Sigmoid colon (tissue), 7 donors: Measurements from ENCODE around the gene JKAMP. TPM values are rescaled to one million over a fixed set of nuclear protein-coding genes. Genes with fewer than 3 reads are reported as not detected.
"Not testable (repeated sequence)": the region's sequence is repeated elsewhere in the genome, so short reads cannot be mapped to it uniquely, and the experiment has no call there.

Experiments
- DNase-seq: peaks from one replicate; pipeline ENCODE4 v3.0.0-alpha.2; 2019
- H3K27ac ChIP-seq, 4 donors: fragments of 200-600 bp; sonication (generic); one replicate each; pipeline ENCODE4 v1.5.1; 2016 to 2019; ENCODE audit warnings: mild to moderate bottlenecking in 1 of 4
- H3K27me3 ChIP-seq, 3 donors: fragments of 200-600 bp; sonication (generic); one replicate each; pipeline ENCODE4 v1.5.1; 2019; ENCODE audit warnings: mild to moderate bottlenecking in 1 of 3
- H3K36me3 ChIP-seq, 4 donors: fragments of 200-600 bp; sonication (generic); one replicate each; pipeline ENCODE4 v1.5.1; 2016 to 2019
- H3K4me1 ChIP-seq, 4 donors: fragments of 200-600 bp; sonication (generic); one replicate each; pipeline ENCODE4 v1.5.1; 2017 to 2019
- H3K4me3 ChIP-seq, 4 donors: fragments of 200-600 bp; sonication (generic); one replicate each; pipeline ENCODE4 v1.5.1; 2017 to 2019; ENCODE audit warnings: mild to moderate bottlenecking in 2 of 4, moderate library complexity in 1 of 4
- H3K9me3 ChIP-seq, 4 donors: fragments of 200-600 bp in 3 of 4; sonication (generic) in 3 of 4; one replicate each; pipeline versions ENCODE4 v1.5.1 to v1.6.1; 2013 to 2019
- EP300 ChIP-seq, 4 donors: sonication (generic); formaldehyde crosslinking; IDR thresholded peaks; one replicate each; pipeline ENCODE4 v1.6.1; 2017; ENCODE audit warnings: antibody characterized with exemption in 4 of 4
- POLR2A ChIP-seq, 2 donors: fragments of 450-650 bp; IDR thresholded peaks; one replicate each; pipeline ENCODE4 v1.6.1; 2016; ENCODE audit warnings: antibody characterized with exemption in 2 of 2, mild to moderate bottlenecking in 2 of 2, moderate library complexity in 2 of 2
- POLR2AphosphoS5 ChIP-seq, 4 donors: sonication (generic); formaldehyde crosslinking; IDR thresholded peaks; one replicate each; pipeline ENCODE4 v1.6.1; 2017; ENCODE audit warnings: antibody characterized with exemption in 4 of 4
- WGBS, 2 donors: extraction: QIAGEN DNeasy Blood & Tissue Kit; methylation state at CpG; one replicate each; pipeline ENCODE4 v1.1.7; 2013; 5-methylcytosine and 5-hydroxymethylcytosine counted together
- intact Hi-C: fragments of 100-400 bp; cut with DNase I; formaldehyde crosslinking; loops from one replicate; pipeline ENCODE4 v1.15.1; 2023
- polyA plus RNA-seq, 3 donors: library from polyadenylated mRNA; stranded (reverse); fragments of 200-250 nt; gene quantifications; one replicate each; pipeline ENCODE4 v1.2.3, GENCODE V29; 2013
- total RNA-seq, 4 donors: library from RNA; depleted of rRNA; stranded (reverse); fragments of >200 nt; gene quantifications; one replicate each; pipeline ENCODE4 v1.1.0, GENCODE V29; 2016
- TF ChIP-seq, protein P1 (sequence below), 4 experiments: fragments of 450-650 bp in 3 of 4; fragments of 200-600 bp in 1 of 4; IDR thresholded peaks; one replicate each; pipeline ENCODE4 v1.5.1; 2016 to 2019; ENCODE audit warnings: antibody characterized with exemption in 4 of 4, mild to moderate bottlenecking in 3 of 4, moderate library complexity in 2 of 4
- donor health status: healthy with polysubstance abuse.
- donor health status: Bipolar disorder and iron deficiency.
- donor health status: healthy.

Gene JKAMP
- total and polyA plus RNA-seq, 7 donors, result 9.0 to 49.0 (median 27.3) TPM

GRCh38 chr14:59439256-59439965, 44.9 kb upstream of the JKAMP start:
- Histone ChIP-seq H3K9me3 (no peaks in the 10 kb centered on the region), H3K36me3 (no peaks in the 10 kb centered on the region), H3K4me3 (no peak overlapping the region), H3K4me1 (peaks cover 0 to 4% (median under 1%) of the 10 kb centered on the region in 4 donors), H3K27me3 (no peaks in the 10 kb centered on the region), H3K27ac (peak overlapping the region in 1 of 4 donors; percentile 54)
- no peak for DNase-seq
- no peak for TF ChIP-seq POLR2A (IDR thresholded peaks at IDR 0.05)
- no peak for TF ChIP-seq EP300 (IDR thresholded peaks at IDR 0.05)
- TF ChIP-seq, protein P1, sequence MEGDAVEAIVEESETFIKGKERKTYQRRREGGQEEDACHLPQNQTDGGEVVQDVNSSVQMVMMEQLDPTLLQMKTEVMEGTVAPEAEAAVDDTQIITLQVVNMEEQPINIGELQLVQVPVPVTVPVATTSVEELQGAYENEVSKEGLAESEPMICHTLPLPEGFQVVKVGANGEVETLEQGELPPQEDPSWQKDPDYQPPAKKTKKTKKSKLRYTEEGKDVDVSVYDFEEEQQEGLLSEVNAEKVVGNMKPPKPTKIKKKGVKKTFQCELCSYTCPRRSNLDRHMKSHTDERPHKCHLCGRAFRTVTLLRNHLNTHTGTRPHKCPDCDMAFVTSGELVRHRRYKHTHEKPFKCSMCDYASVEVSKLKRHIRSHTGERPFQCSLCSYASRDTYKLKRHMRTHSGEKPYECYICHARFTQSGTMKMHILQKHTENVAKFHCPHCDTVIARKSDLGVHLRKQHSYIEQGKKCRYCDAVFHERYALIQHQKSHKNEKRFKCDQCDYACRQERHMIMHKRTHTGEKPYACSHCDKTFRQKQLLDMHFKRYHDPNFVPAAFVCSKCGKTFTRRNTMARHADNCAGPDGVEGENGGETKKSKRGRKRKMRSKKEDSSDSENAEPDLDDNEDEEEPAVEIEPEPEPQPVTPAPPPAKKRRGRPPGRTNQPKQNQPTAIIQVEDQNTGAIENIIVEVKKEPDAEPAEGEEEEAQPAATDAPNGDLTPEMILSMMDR (IDR thresholded peaks at IDR 0.05), result no peak
- TF ChIP-seq POLR2AphosphoS5 (IDR thresholded peaks at IDR 0.05), result no peak
- 77 to 84% methylated on average over 5 of the region's 5 CpGs for WGBS, 2 donors
- intact Hi-C loops, result no loop called here

DNA sequence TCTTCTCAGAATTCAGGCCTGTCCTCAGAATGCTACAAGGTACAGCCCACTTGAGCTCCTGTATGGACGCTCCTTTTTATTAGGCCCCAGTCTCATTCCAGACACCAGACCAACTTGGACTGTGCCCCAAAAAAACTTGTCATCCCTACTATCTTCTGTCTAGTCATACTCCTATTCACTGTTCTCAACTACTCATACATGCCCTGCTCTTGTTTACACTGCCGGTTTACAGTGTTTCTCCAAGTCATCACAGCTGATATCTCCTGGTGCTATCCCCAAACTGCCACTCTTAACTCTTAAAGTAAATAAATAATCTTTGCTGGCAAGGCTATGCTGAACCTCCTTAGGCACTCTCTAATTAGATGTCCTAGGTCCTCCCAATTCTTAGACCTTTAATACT, 35.6 kb upstream of the JKAMP start:
- H3K36me3 ChIP-seq, H3K4me1 ChIP-seq, DNase-seq, H3K27me3 ChIP-seq, H3K9me3 ChIP-seq, intact Hi-C loops, H3K27ac ChIP-seq, H3K4me3 ChIP-seq: not testable (repeated sequence)
- 63 to 73% methylated on average over 2 of the region's 2 CpGs for WGBS, 2 donors

DNA sequence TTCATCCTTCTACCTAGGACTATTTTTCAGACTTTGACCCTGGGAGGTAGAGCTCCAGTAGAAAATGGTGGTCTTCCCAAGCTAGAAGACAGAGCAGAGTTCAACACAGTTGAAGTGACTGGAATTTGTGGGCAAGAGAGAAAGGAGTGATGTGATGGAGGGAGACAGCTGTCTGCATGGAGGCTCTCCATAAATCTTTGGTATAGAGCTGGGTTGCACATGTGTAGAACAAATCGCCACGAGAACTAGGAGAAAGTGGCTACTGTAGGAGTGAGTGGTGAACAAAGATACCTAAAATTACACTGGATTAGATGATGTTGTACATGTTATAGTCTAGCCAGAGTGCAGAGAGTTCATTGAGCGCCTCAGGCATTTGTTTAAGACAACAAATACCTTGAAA, 33.6 kb upstream of the JKAMP start:
- Histone ChIP-seq H3K4me1 (no peaks in the 10 kb centered on the region), H3K9me3 (no peaks in the 10 kb centered on the region), H3K27ac (no peak overlapping the region), H3K27me3 (no peaks in the 10 kb centered on the region), H3K36me3 (peaks cover 0 to 3% (median 0%) of the 10 kb centered on the region in 4 donors), H3K4me3 (no peak overlapping the region)
- DNase-seq, result no peak
- WGBS, 2 donors, result 95 to 97% methylated on average over 3 of the region's 3 CpGs
- intact Hi-C loops, result no loop called here
- TF ChIP-seq, protein P1 (IDR thresholded peaks at IDR 0.05), result no peak
- TF ChIP-seq POLR2A (IDR thresholded peaks at IDR 0.05), result no peak
- TF ChIP-seq POLR2AphosphoS5 (IDR thresholded peaks at IDR 0.05), result no peak
- no peak for TF ChIP-seq EP300 (IDR thresholded peaks at IDR 0.05)

GRCh38 chr14:59451849-59452248, 32.5 kb upstream of the JKAMP start:
- Histone ChIP-seq H3K36me3 (peaks cover 0 to 7% (median 0%) of the 10 kb centered on the region in 4 donors), H3K4me1 (no peaks in the 10 kb centered on the region), H3K27me3 (no peaks in the 10 kb centered on the region), H3K9me3 (no peaks in the 10 kb centered on the region), H3K4me3 (no peak overlapping the region), H3K27ac (no peak overlapping the region)
- TF ChIP-seq POLR2AphosphoS5 (IDR thresholded peaks at IDR 0.05) (no peak), POLR2A (IDR thresholded peaks at IDR 0.05) (no peak), EP300 (IDR thresholded peaks at IDR 0.05) (no peak)
- TF ChIP-seq, protein P1 (IDR thresholded peaks at IDR 0.05), result no peak
- no peak for DNase-seq
- 96 to 98% methylated on average over 1 of the region's 1 CpG for WGBS, 2 donors
- intact Hi-C loops, result no loop called here

- TF ChIP-seq POLR2AphosphoS5 (IDR thresholded peaks at IDR 0.05) (peak in 1 of 4 donors; percentile 40), EP300 (IDR thresholded peaks at IDR 0.05) (no peak)
- TF ChIP-seq, protein P1 (IDR thresholded peaks at IDR 0.05), result no peak
- H3K4me1 ChIP-seq, result no peaks in the 10 kb centered on the region
- peak overlapping the region in 2 of 4 donors; percentile 27 to 37 for H3K27ac ChIP-seq
- WGBS, 2 donors, result 45 to 63% methylated on average over 2 of the region's 2 CpGs
- intact Hi-C loops, result no loop called here
- no peaks in the 10 kb centered on the region for H3K9me3 ChIP-seq
- peaks cover 0 to 7% (median 0%) of the 10 kb centered on the region in 4 donors for H3K36me3 ChIP-seq
- H3K4me3 ChIP-seq, result no peak overlapping the region
- no peak for DNase-seq
- H3K27me3 ChIP-seq, result no peaks in the 10 kb centered on the region
Observed at GRCh38 chr14:59454139-59454538, 30.2 kb upstream of the JKAMP start.
